Measurements from ENCODE around the gene HSPD1.

GRCh38 chr2:197502201-197502600 lies 2.6 kb upstream of the HSPD1 start:
- no peak for TF ChIP-seq CTCF (IDR thresholded peaks at IDR 0.05; ENCODE audit: low read depth, low read length, poor library complexity, severe bottlenecking)
- no peak for TF ChIP-seq EZH2phosphoT487 (IDR thresholded peaks at IDR 0.05; ENCODE audit: borderline replicate concordance, low read length)
